LNCAP (cell line): ENCODE measurements around the gene ADCY3.

Experiments
- CTCF ChIP-seq: fragments of 450-650 bp; IDR thresholded peaks from 2 replicates; pipeline ENCODE4 v1.5.1; 2017; ENCODE audit warnings: mild to moderate bottlenecking

ADCY3 gene

GRCh38 chr2:24863641-24864040, 56.4 kb downstream of the ADCY3 start:
- no peak; the same call in 1 of the 2 replicates for TF ChIP-seq CTCF

GRCh38 chr2:24861500-24861899, 58.5 kb downstream of the ADCY3 start:
- TF ChIP-seq CTCF: no peak

- no peak for TF ChIP-seq CTCF
Measured at GRCh38 chr2:24860631-24861030, 59.4 kb downstream of the ADCY3 start.

GRCh38 chr2:24859968-24860600, 60.0 kb downstream of the ADCY3 start:
- TF ChIP-seq CTCF: no peak

- no peak for TF ChIP-seq CTCF
Measured at GRCh38 chr2:24858996-24859395, 61.0 kb downstream of the ADCY3 start.

GRCh38 chr2:24857746-24858145, 62.3 kb downstream of the ADCY3 start:
- TF ChIP-seq CTCF: no peak

- no peak for TF ChIP-seq CTCF
Measured at GRCh38 chr2:24856791-24857211, 63.2 kb downstream of the ADCY3 start.

GRCh38 chr2:24855726-24856125, 64.3 kb downstream of the ADCY3 start:
- no peak for TF ChIP-seq CTCF
